HepG2 (cell line): ENCODE measurements around the gene RABGAP1. TPM values are rescaled to one million over a fixed set of nuclear protein-coding genes. Genes with fewer than 3 reads are reported as not detected.

ENCODE experiments used
- ATAC-seq: fragments of 200-7000 bp; cut with Tn5 transposase; 3 replicates; pipeline ENCODE4 v1.9.1; 2020; ENCODE audit warnings: mild to moderate bottlenecking, moderate library complexity
- BruUV-seq: library from RNA; stranded (reverse); fragments of 400-500 nt; replicated peaks from 2 replicates; lab custom pipeline; 2021; lab: Mats Ljungman, UMichigan
- CTCF ChIA-PET: fragments of 300-600 bp; formaldehyde crosslinking; extraction: SDS; loops from one replicate; lab custom pipeline; 2021; ENCODE audit warnings: low total read pairs, inconsistent platforms, low intra/inter-chr PET ratio; lab: Yijun Ruan, JAX
- POLR2A ChIA-PET: fragments of 350-600 bp; sonication (Branson Sonifier 250); formaldehyde crosslinking; loops from one replicate; lab custom pipeline; 2020; ENCODE audit warnings: antibody characterized with exemption, inconsistent platforms; lab: Yijun Ruan, JAX
- DNase-seq: peaks from one replicate; pipeline ENCODE4 v3.0.0-alpha.2; 2015; ENCODE audit warnings: low spot score
- FAIRE-seq: peaks from 3 replicates; lab custom pipeline; 2011; peaks lifted over from hg19 to GRCh38; lab: Jason Lieb, UNC
- H2AFZ ChIP-seq: one replicate; pipeline ENCODE4 v1.6.1; 2011; ENCODE audit warnings: low read length, inconsistent platforms
- H3K27ac ChIP-seq: fragments of 300-600 bp; 3 replicates; pipeline ENCODE4 v1.8.0; 2011; ENCODE audit warnings: mixed run types, mild to moderate bottlenecking, mixed read lengths, low read length, inconsistent platforms; ENCODE audit not compliant: insufficient read depth; ENCODE audit errors: extremely low read length
- H3K27me3 ChIP-seq, 2 experiments: fragments of 200-600 bp in 1 of 2; 2 replicates in 1 of 2; 3 replicates in 1 of 2; pipeline versions ENCODE4 v1.6.0 to v1.8.0; 2011; ENCODE audit warnings: low read length in 2 of 2, mild to moderate bottlenecking in 2 of 2, moderate library complexity in 2 of 2, inconsistent platforms in 1 of 2; ENCODE audit not compliant: insufficient read depth in 2 of 2, control insufficient read depth in 1 of 2
- H3K36me3 ChIP-seq, 2 experiments: fragments of 200-600 bp in 1 of 2; replicated peaks in 1 of 2; 2 replicates in 1 of 2; 3 replicates in 1 of 2; pipeline versions ENCODE4 v1.5.1 to v1.8.0; 2011; ENCODE audit warnings: low read length in 2 of 2, inconsistent platforms in 1 of 2; ENCODE audit not compliant: insufficient read depth in 2 of 2, control insufficient read depth in 1 of 2
- H3K4me1 ChIP-seq: 2 replicates; pipeline ENCODE4 v1.5.1; 2012; ENCODE audit warnings: low read length, inconsistent platforms; ENCODE audit not compliant: insufficient read depth
- H3K4me2 ChIP-seq: 2 replicates; pipeline ENCODE4 v1.6.0; 2011; ENCODE audit warnings: low read depth, low read length, inconsistent platforms
- H3K4me3 ChIP-seq, 3 experiments: fragments of 200-600 bp in 1 of 3; sonication (generic), shearing (Covaris generic) in 1 of 3; replicated peaks in 1 of 3; 2 replicates each; pipeline ENCODE4 v1.5.1; 2011 to 2016; ENCODE audit warnings: low read length in 3 of 3, inconsistent platforms in 2 of 3, low read depth in 2 of 3, mild to moderate bottlenecking in 2 of 3, control low read depth in 1 of 3, mixed read lengths in 1 of 3; ENCODE audit not compliant: insufficient read depth in 1 of 3
- H3K79me2 ChIP-seq: one replicate; pipeline ENCODE4 v1.6.1; 2011; ENCODE audit warnings: low read length, inconsistent platforms; ENCODE audit not compliant: insufficient read depth
- H3K9ac ChIP-seq: 2 replicates; pipeline ENCODE4 v1.6.0; 2011; ENCODE audit warnings: mild to moderate bottlenecking, low read depth, low read length, inconsistent platforms; ENCODE audit not compliant: insufficient read depth
- H3K9me3 ChIP-seq: 2 replicates; pipeline ENCODE4 v1.5.1; 2012; ENCODE audit warnings: mild to moderate bottlenecking, low read length
- H4K20me1 ChIP-seq: 2 replicates; pipeline ENCODE4 v1.6.0; 2011; ENCODE audit warnings: inconsistent platforms, mild to moderate bottlenecking, low read length, moderate library complexity; ENCODE audit not compliant: insufficient read depth
- CBX5 ChIP-seq: sonication (generic); formaldehyde crosslinking; IDR thresholded peaks from 2 replicates; pipeline ENCODE4 v1.4.0; 2020; ENCODE audit warnings: missing genetic modification reagents, borderline replicate concordance
- FOXC1 ChIP-seq: sonication (generic); formaldehyde crosslinking; IDR thresholded peaks from 2 replicates; pipeline ENCODE4 v1.8.0; 2022; ENCODE audit warnings: mild to moderate bottlenecking, missing genetic modification reagents, borderline replicate concordance
- IKZF5 ChIP-seq: IDR thresholded peaks from 2 replicates; pipeline ENCODE4 v1.6.1; 2018; ENCODE audit warnings: missing genetic modification reagents, mild to moderate bottlenecking, missing compliant biosample characterization
- MBD4 ChIP-seq: IDR thresholded peaks from 2 replicates; pipeline ENCODE4 v1.6.1; 2012; ENCODE audit warnings: low read length, inconsistent platforms, borderline replicate concordance
- PTBP1 ChIP-seq: fragments of 200-400 bp; formaldehyde crosslinking; IDR thresholded peaks from 2 replicates; pipeline ENCODE4 v1.6.1; 2018; ENCODE audit warnings: low read length, low read depth; ENCODE audit not compliant: poor library complexity, severe bottlenecking
- SMAD1 ChIP-seq: sonication (generic); formaldehyde crosslinking; IDR thresholded peaks from 2 replicates; pipeline ENCODE4 v1.4.0; 2020; ENCODE audit warnings: missing genetic modification reagents, low read depth, mild to moderate bottlenecking, borderline replicate concordance
- SRY ChIP-seq: sonication (generic); formaldehyde crosslinking; IDR thresholded peaks from 2 replicates; pipeline ENCODE4 v1.8.0; 2022; ENCODE audit warnings: mild to moderate bottlenecking, missing genetic modification reagents
- ZNF501 ChIP-seq: sonication (generic); formaldehyde crosslinking; IDR thresholded peaks from 2 replicates; pipeline ENCODE4 v1.5.1; 2020; ENCODE audit warnings: mild to moderate bottlenecking, moderate library complexity, missing genetic modification reagents
- ZNF552 ChIP-seq: sonication (generic); formaldehyde crosslinking; IDR thresholded peaks from 2 replicates; pipeline ENCODE4 v1.9.0; 2022; ENCODE audit warnings: missing genetic modification reagents, mild to moderate bottlenecking, borderline replicate concordance
- ZNF572 ChIP-seq: sonication (generic); formaldehyde crosslinking; IDR thresholded peaks from 2 replicates; pipeline ENCODE4 v1.5.1; 2020; ENCODE audit warnings: mild to moderate bottlenecking, missing genetic modification reagents
- WGBS: methylation state at CpG from one replicate; pipeline ENCODE4 v1.1.6; 2017; ENCODE audit warnings: low lambda C conversion rate; 5-methylcytosine and 5-hydroxymethylcytosine counted together
- in situ Hi-C: cut with HindIII; loops from 2 replicates; pipeline ENCODE4 v1.10.0; 2017; ENCODE audit warnings: low pct_unique_long_range_greater_than_20kb; ENCODE audit not compliant: extremely low pct_ligation_motif_present
- intact Hi-C: fragments of 100-400 bp; cut with micrococcal nuclease; formaldehyde crosslinking; loops from one replicate; pipeline ENCODE4 v1.10.0; 2022; ENCODE audit not compliant: unreplicated experiment
- polyA plus RNA-seq, 8 experiments: library from polyadenylated mRNA; depleted of rRNA in 3 of 8; stranded (reverse) in 7 of 8; unstranded in 1 of 8; fragments of >200 nt; fragmentation: Illumina TruSeq in 4 of 8; extraction: Trizol in 4 of 8; gene quantifications; 2 replicates each; pipeline versions ENCODE4 v1.2.1 to v1.2.3, GENCODE V29; 2011 to 2016; ENCODE audit warnings: low read depth in 4 of 8, missing spikeins in 1 of 8, mixed read lengths in 1 of 8; ENCODE audit not compliant: insufficient read depth in 1 of 8
- total RNA-seq, 5 experiments: library from RNA; depleted of rRNA; stranded (reverse); fragments of >200 nt; fragmentation: Illumina TruSeq; extraction: Trizol; gene quantifications; 2 replicates each; pipeline ENCODE4 v1.2.3, GENCODE V29; 2016; ENCODE audit warnings: low read depth in 1 of 5

Gene RABGAP1
- total and polyA plus RNA-seq, 2 of the 13 experiments (the other 11 are each of a cell fraction or from before 2014, with no cell fraction given): 19.1 to 19.3 TPM

- peaks cover 7 to 40% of the 10 kb centered on the region in 2 experiments; a peak in 4 of 5 replicates for H3K36me3 ChIP-seq
- H3K4me1 ChIP-seq: peaks cover 13% of the 10 kb centered on the region
- no peak for FAIRE-seq
- H3K27me3 ChIP-seq: no peaks in the 10 kb centered on the region
- WGBS: 96% methylated on average over 1 of the region's 1 CpG
- H3K4me2 ChIP-seq: no peak overlapping the region
- no peak overlapping the region for H2AFZ ChIP-seq
- no peaks in the 10 kb centered on the region for H4K20me1 ChIP-seq
- BruUV-seq: no TSS peak
- no peaks in the 10 kb centered on the region for H3K79me2 ChIP-seq
- H3K27ac ChIP-seq: no peak overlapping the region
- no peak for DNase-seq
- no peak for ATAC-seq
- ChIA-PET CTCF (no interaction called here), POLR2A (no interaction called here)
- H3K4me3 ChIP-seq: no peak overlapping the region
- H3K9ac ChIP-seq: no peak overlapping the region
- TF ChIP-seq FOXC1 (CRISPR knock-in tag) (no peak), SMAD1 (CRISPR knock-in tag) (no peak), IKZF5 (CRISPR knock-in tag) (no peak), PTBP1 (no peak), CBX5 (CRISPR knock-in tag) (no peak), ZNF501 (CRISPR knock-in tag) (no peak), ZNF552 (no peak), ZNF572 (CRISPR knock-in tag) (no peak), SRY (CRISPR knock-in tag) (no peak), MBD4 (no peak)
- H3K9me3 ChIP-seq: no peaks in the 10 kb centered on the region
- in situ Hi-C loops (no loop called here), intact Hi-C loops (no loop called here)
These were observed 75.8 kb downstream of the RABGAP1 start for GRCh38 chr9:123016631-123017030.
